ENCODE data around the gene GNB2. TPM values are rescaled to one million over a fixed set of nuclear protein-coding genes. Genes with fewer than 3 reads are reported as not detected.

Gene GNB2
- total and polyA plus RNA-seq, 12 donors, result 32.8 to 227 (median 106) TPM

DNA sequence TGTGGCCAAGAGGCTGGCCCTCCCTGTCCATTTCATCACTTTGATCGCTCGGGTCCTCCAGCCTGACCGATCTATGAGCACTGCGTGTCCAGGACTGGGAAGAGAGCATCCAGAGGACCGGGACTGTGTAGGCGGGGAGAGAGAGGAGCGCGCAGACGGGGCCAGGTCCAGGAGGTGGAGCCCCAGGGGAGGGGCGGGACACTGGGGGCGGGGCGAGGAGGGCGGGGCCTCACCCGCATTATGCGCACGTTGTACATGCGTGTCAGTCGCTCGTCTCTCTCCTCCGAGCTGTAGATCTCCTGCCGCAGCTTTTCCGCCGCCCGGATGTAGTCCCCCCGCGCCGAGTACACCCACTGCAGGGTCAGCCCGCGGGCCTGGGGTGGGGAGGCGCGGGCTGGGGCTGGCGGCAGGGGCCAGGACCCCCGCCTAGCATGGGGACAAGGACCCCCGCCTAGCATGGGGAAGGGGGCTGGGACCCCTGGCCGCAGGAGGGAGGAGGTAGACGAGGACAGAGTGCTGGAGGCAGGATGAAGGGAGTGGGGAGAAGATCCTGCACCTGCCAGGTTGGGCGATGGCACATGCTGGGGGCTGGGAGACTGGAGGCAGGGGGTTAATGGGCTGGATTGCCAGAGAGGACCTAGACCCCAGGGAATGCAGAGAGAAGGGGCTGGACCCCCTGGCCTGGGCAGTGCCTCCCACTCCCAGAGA lies 46.9 kb upstream of the GNB2 start:
- Histone ChIP-seq H3K4me3 (peak overlapping the region in 9 of 10 donors; percentile 13 to 53 (median 42)), H3K27ac (peak overlapping the region in 2 of 10 donors; percentile 12 to 79), H3K9me3 (no peaks in the 10 kb centered on the region), H3K27me3 (peaks cover 0 to 9% (median 2%) of the 10 kb centered on the region in 7 donors), H3K4me1 (peaks cover 3 to 12% (median 9%) of the 10 kb centered on the region in 9 donors), H3K36me3 (peaks cover 0 to under 1% (median 0%) of the 10 kb centered on the region in 9 donors)
- 3 to 4% methylated on average over 36 to 37 of the region's 37 CpGs for WGBS, 2 donors
- TF ChIP-seq, protein P1, sequence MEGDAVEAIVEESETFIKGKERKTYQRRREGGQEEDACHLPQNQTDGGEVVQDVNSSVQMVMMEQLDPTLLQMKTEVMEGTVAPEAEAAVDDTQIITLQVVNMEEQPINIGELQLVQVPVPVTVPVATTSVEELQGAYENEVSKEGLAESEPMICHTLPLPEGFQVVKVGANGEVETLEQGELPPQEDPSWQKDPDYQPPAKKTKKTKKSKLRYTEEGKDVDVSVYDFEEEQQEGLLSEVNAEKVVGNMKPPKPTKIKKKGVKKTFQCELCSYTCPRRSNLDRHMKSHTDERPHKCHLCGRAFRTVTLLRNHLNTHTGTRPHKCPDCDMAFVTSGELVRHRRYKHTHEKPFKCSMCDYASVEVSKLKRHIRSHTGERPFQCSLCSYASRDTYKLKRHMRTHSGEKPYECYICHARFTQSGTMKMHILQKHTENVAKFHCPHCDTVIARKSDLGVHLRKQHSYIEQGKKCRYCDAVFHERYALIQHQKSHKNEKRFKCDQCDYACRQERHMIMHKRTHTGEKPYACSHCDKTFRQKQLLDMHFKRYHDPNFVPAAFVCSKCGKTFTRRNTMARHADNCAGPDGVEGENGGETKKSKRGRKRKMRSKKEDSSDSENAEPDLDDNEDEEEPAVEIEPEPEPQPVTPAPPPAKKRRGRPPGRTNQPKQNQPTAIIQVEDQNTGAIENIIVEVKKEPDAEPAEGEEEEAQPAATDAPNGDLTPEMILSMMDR (IDR thresholded peaks at IDR 0.05), result no peak
- ATAC-seq, result peak; percentile 90 to 97 (median 96)
- intact Hi-C loops (cut with DNase I), result loop anchor here in 1 of 10 donors (5.0 kb wide), 1 partner anchor 46 kb away; the partner anchor contains the start of gene GNB2
- DNase-seq, result peak; percentile 77 to 85

DNA sequence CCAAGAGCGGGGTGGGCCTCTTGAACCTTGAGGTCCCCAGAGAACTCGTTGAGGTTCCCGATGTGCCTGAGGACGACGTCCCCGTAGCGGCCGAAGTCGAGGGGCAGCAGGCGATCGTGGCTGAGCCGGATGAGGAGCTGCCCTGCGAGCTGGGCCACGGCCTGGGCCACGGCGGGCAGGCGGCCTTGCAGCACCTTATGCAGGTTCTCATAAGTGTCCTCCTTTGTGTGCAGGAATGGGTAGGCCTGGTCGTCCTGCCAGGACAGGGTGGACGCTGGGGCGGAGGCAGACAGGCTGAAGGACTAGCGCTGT lies 46.3 kb upstream of the GNB2 start:
- H3K27ac ChIP-seq, result peak overlapping the region in 1 of 10 donors; percentile 79
- DNase-seq (no peak), ATAC-seq (no peak)

DNA sequence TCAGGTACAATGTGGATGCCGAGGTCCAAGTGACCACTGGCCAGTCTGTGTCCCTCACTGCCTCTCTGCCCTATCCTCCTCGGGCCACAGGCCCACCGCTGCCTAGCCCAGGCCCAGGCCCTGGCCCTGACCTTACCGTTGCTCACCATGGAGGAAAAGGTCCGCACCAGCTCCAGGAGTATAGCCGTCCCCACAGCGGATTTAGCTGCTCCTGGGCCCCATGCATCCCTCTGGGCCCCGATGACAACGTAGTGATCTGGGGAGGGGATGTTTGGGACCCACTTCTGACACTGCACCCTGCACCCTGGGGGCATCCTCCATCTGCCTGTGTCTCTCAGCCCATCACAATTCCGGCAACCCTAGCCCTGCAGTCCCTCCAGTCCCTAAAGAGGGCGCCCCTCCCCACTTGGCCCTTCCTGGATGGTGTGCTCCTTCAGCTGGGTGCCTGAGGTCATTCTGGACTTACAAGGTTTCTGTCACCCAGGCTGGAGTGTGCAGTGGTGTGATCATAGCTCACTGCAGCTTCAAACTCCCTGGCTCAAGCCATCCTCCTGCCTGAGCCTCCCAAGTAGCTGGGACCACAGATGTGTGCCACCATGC lies 44.3 kb upstream of the GNB2 start:
- Histone ChIP-seq H3K9me3 (no peaks in the 10 kb centered on the region), H3K4me3 (no peak overlapping the region), H3K36me3 (no peaks in the 10 kb centered on the region), H3K27me3 (peaks cover 0 to 32% (median 20%) of the 10 kb centered on the region in 7 donors), H3K4me1 (peaks cover 3 to 24% (median 19%) of the 10 kb centered on the region in 9 donors), H3K27ac (no peak overlapping the region)
- DNase-seq, result no peak
- ATAC-seq, result no peak
- TF ChIP-seq, protein P1 (IDR thresholded peaks at IDR 0.05), result peak in 1 of 9 donors; percentile 27
- intact Hi-C loops (cut with DNase I), result loop anchor here in 1 of 10 donors (5.0 kb wide), 1 partner anchor 43 kb away; the partner anchor contains the start of gene GNB2
- WGBS, 2 donors, result 70 to 73% methylated on average over 11 of the region's 11 CpGs

More for the DNA sequence above, 46.3 kb upstream of the GNB2 start:
- intact Hi-C loops (cut with DNase I), result loop anchor here in 1 of 10 donors (5.0 kb wide), 1 partner anchor 45 kb away; the partner anchor contains the start of gene GNB2
- H3K4me1 ChIP-seq, result peaks cover 3 to 12% (median 9%) of the 10 kb centered on the region in 9 donors
- no peaks in the 10 kb centered on the region for H3K9me3 ChIP-seq
- WGBS, 2 donors, result 85% methylated on average over 21 of the region's 21 CpGs
- H3K27me3 ChIP-seq, result peaks cover 0 to 15% (median 4%) of the 10 kb centered on the region in 7 donors
- peak overlapping the region in 1 of 10 donors; percentile 46 for H3K4me3 ChIP-seq
- H3K36me3 ChIP-seq, result no peaks in the 10 kb centered on the region
- TF ChIP-seq, protein P1 (IDR thresholded peaks at IDR 0.05), result no peak

- peaks cover 0 to 41% (median 20%) of the 10 kb centered on the region in 7 donors for H3K27me3 ChIP-seq
- ATAC-seq, result no peak
These were observed 43.5 kb upstream of the GNB2 start for GRCh38 chr7:100630066-100630465.

More at GRCh38 chr7:100630066-100630465, 43.5 kb upstream of the GNB2 start:
- no peaks in the 10 kb centered on the region for H3K36me3 ChIP-seq
- WGBS, 2 donors, result 90 to 93% methylated on average over 4 of the region's 4 CpGs
- H3K4me1 ChIP-seq, result peaks cover 3 to 24% (median 19%) of the 10 kb centered on the region in 9 donors
- TF ChIP-seq, protein P1 (IDR thresholded peaks at IDR 0.05), result no peak
- no peak overlapping the region for H3K4me3 ChIP-seq
- H3K27ac ChIP-seq, result no peak overlapping the region
- intact Hi-C loops (cut with DNase I), result loop anchor here in 1 of 10 donors (5.0 kb wide), 1 partner anchor 37 kb away; no protein-coding TSS in a partner anchor
- no peaks in the 10 kb centered on the region for H3K9me3 ChIP-seq
- no peak for DNase-seq
